KMS-11 (cell line): Measurements from ENCODE around the gene IFT122.

ENCODE experiments used
- H2AFZ ChIP-seq: fragments of 200-600 bp; sonication (generic); 2 replicates; pipeline ENCODE4 v1.6.1; 2016; ENCODE audit warnings: antibody characterized with exemption, mixed run types, low read depth
- H3K27ac ChIP-seq: fragments of 200-600 bp; sonication (generic); 2 replicates; pipeline ENCODE4 v1.6.1; 2016; ENCODE audit warnings: mild to moderate bottlenecking, mixed run types
- H3K27me3 ChIP-seq: fragments of 200-600 bp; sonication (generic); 2 replicates; pipeline ENCODE4 v1.6.1; 2017; ENCODE audit warnings: mild to moderate bottlenecking, low read depth, mixed run types, moderate library complexity; ENCODE audit not compliant: insufficient read depth
- H3K36me3 ChIP-seq: fragments of 200-600 bp; sonication (generic); 2 replicates; pipeline ENCODE4 v1.6.1; 2017; ENCODE audit warnings: mild to moderate bottlenecking, mixed run types; ENCODE audit not compliant: insufficient read depth
- H3K4me1 ChIP-seq: fragments of 200-600 bp; sonication (generic); 2 replicates; pipeline ENCODE4 v1.6.1; 2016; ENCODE audit warnings: mild to moderate bottlenecking, low read depth, mixed run types; ENCODE audit not compliant: poor library complexity, severe bottlenecking
- H3K4me2 ChIP-seq: fragments of 200-600 bp; sonication (generic); 2 replicates; pipeline ENCODE4 v1.7.0; 2016; ENCODE audit warnings: mild to moderate bottlenecking, mixed run types
- H3K4me3 ChIP-seq: fragments of 200-600 bp; sonication (generic); IDR thresholded peaks from 2 replicates; pipeline ENCODE4 v1.6.1; 2017; ENCODE audit warnings: low read depth, low read length, mixed read lengths; ENCODE audit not compliant: insufficient read depth
- H3K79me2 ChIP-seq: fragments of 200-600 bp; sonication (generic); 2 replicates; pipeline ENCODE4 v1.6.1; 2016; ENCODE audit warnings: low read depth, mixed run types; ENCODE audit not compliant: insufficient read depth
- H3K9ac ChIP-seq: fragments of 200-600 bp; sonication (generic); 2 replicates; pipeline ENCODE4 v1.6.1; 2016; ENCODE audit warnings: mild to moderate bottlenecking, mixed run types
- H4K20me1 ChIP-seq: fragments of 200-600 bp; sonication (generic); 2 replicates; pipeline ENCODE4 v1.6.1; 2016; ENCODE audit warnings: mild to moderate bottlenecking, mixed run types; ENCODE audit not compliant: insufficient read depth
- CTCF ChIP-seq: fragments of 200-600 bp; sonication (generic); conservative IDR thresholded peaks from 2 replicates; pipeline ENCODE4 v1.6.1; 2017; ENCODE audit warnings: low read depth, mild to moderate bottlenecking, antibody characterized with exemption, low read length, moderate library complexity, mixed read lengths

The IFT122 gene

GRCh38 chr3:129402616-129403015 lies 37.4 kb upstream of the IFT122 start:
- Histone ChIP-seq H3K27me3 (no peaks in the 10 kb centered on the region), H3K4me2 (no peak overlapping the region), H3K79me2 (peaks cover 16% of the 10 kb centered on the region), H3K27ac (no peak overlapping the region), H3K4me3 (no peak overlapping the region), H3K4me1 (peaks cover 17% of the 10 kb centered on the region), H3K36me3 (no peaks in the 10 kb centered on the region), H4K20me1 (no peaks in the 10 kb centered on the region), H3K9ac (no peak overlapping the region), H2AFZ (no peak overlapping the region)
- no peak for TF ChIP-seq CTCF

GRCh38 chr3:129403450-129403849 lies 36.6 kb upstream of the IFT122 start:
- Histone ChIP-seq H2AFZ (no peak overlapping the region), H3K4me1 (peaks cover 10% of the 10 kb centered on the region), H4K20me1 (no peaks in the 10 kb centered on the region), H3K36me3 (no peaks in the 10 kb centered on the region), H3K4me2 (no peak overlapping the region), H3K9ac (no peak overlapping the region), H3K27me3 (no peaks in the 10 kb centered on the region), H3K4me3 (no peak overlapping the region), H3K27ac (no peak overlapping the region), H3K79me2 (peaks cover 8% of the 10 kb centered on the region)
- no peak for TF ChIP-seq CTCF

GRCh38 chr3:129404130-129404529 lies 35.9 kb upstream of the IFT122 start:
- Histone ChIP-seq H4K20me1 (no peaks in the 10 kb centered on the region), H3K27ac (no peak overlapping the region), H3K9ac (no peak overlapping the region), H3K4me2 (no peak overlapping the region), H3K36me3 (no peaks in the 10 kb centered on the region), H3K79me2 (peaks cover under 1% of the 10 kb centered on the region; the same call in 1 of the 2 replicates), H2AFZ (no peak overlapping the region), H3K27me3 (no peaks in the 10 kb centered on the region), H3K4me1 (peaks cover 7% of the 10 kb centered on the region), H3K4me3 (no peak overlapping the region)
- TF ChIP-seq CTCF: no peak

- H3K4me1 ChIP-seq: peaks cover 7% of the 10 kb centered on the region
- TF ChIP-seq CTCF: no peak
Observed at GRCh38 chr3:129404610-129405009, 35.4 kb upstream of the IFT122 start.

GRCh38 chr3:129409541-129409940 lies 30.5 kb upstream of the IFT122 start:
- no peak overlapping the region for H3K27ac ChIP-seq
- no peak overlapping the region for H3K4me2 ChIP-seq
- H2AFZ ChIP-seq: no peak overlapping the region
- H3K9ac ChIP-seq: no peak overlapping the region
- TF ChIP-seq CTCF: no peak
- H3K36me3 ChIP-seq: no peaks in the 10 kb centered on the region
- H4K20me1 ChIP-seq: no peaks in the 10 kb centered on the region
- no peak overlapping the region for H3K4me3 ChIP-seq
- peaks cover 8% of the 10 kb centered on the region for H3K4me1 ChIP-seq
- H3K27me3 ChIP-seq: no peaks in the 10 kb centered on the region
- H3K79me2 ChIP-seq: no peaks in the 10 kb centered on the region

More at GRCh38 chr3:129404610-129405009, 35.4 kb upstream of the IFT122 start:
- H3K4me2 ChIP-seq: no peak overlapping the region
- H4K20me1 ChIP-seq: no peaks in the 10 kb centered on the region
- H3K9ac ChIP-seq: no peak overlapping the region
- H3K27ac ChIP-seq: no peak overlapping the region
- no peaks in the 10 kb centered on the region for H3K27me3 ChIP-seq
- no peak overlapping the region for H2AFZ ChIP-seq
- H3K4me3 ChIP-seq: no peak overlapping the region
- H3K36me3 ChIP-seq: no peaks in the 10 kb centered on the region
- no peaks in the 10 kb centered on the region for H3K79me2 ChIP-seq
